Hepatocyte (in vitro differentiated cells): ENCODE measurements around the gene IRF2.

Experiments used
- EZH2 ChIP-seq: fragments of 200-600 bp; sonication (generic); IDR thresholded peaks from 2 replicates; pipeline ENCODE4 v1.6.1; 2016; ENCODE audit warnings: antibody characterized with exemption, mild to moderate bottlenecking, borderline replicate concordance
- EZH2phosphoT487 ChIP-seq: fragments of 200-600 bp; sonication (generic); IDR thresholded peaks from one replicate; pipeline ENCODE4 v1.6.1; 2018; ENCODE audit warnings: antibody characterized with exemption, mild to moderate bottlenecking, low read depth, moderate library complexity; ENCODE audit not compliant: unreplicated experiment, severe bottlenecking
- TF ChIP-seq, protein P1 (sequence below): fragments of 200-600 bp; sonication (generic); IDR thresholded peaks from 2 replicates; pipeline ENCODE4 v1.5.1; 2016; ENCODE audit warnings: antibody characterized with exemption, mild to moderate bottlenecking; ENCODE audit not compliant: poor library complexity

DNA sequence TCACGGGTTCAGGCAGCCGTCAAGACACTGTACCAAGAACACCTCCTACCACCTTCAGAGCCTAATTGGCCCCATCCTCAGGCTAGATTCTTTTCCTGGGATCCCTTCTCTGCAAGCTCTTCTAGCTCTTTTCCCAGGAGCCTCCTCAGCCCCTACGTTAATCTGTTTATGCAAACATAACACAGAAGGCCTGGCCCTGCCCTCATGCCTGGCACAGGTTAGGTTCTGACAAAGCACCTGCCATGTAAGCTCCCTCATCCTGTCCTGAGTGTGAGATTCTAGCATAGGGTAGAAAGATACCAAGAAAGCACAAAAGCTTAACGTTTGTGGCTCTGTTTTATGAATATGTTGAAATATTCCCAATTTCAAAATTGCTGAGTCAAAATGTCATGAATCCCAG, 93.6 kb downstream of the IRF2 start:
- TF ChIP-seq, protein P1, sequence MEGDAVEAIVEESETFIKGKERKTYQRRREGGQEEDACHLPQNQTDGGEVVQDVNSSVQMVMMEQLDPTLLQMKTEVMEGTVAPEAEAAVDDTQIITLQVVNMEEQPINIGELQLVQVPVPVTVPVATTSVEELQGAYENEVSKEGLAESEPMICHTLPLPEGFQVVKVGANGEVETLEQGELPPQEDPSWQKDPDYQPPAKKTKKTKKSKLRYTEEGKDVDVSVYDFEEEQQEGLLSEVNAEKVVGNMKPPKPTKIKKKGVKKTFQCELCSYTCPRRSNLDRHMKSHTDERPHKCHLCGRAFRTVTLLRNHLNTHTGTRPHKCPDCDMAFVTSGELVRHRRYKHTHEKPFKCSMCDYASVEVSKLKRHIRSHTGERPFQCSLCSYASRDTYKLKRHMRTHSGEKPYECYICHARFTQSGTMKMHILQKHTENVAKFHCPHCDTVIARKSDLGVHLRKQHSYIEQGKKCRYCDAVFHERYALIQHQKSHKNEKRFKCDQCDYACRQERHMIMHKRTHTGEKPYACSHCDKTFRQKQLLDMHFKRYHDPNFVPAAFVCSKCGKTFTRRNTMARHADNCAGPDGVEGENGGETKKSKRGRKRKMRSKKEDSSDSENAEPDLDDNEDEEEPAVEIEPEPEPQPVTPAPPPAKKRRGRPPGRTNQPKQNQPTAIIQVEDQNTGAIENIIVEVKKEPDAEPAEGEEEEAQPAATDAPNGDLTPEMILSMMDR: no peak
- TF ChIP-seq EZH2 (no peak), EZH2phosphoT487 (no peak)
